KMS-11 (cell line): ENCODE measurements around the gene DAPP1.

Experiments used
- H2AFZ ChIP-seq: fragments of 200-600 bp; sonication (generic); 2 replicates; pipeline ENCODE4 v1.6.1; 2016; ENCODE audit warnings: antibody characterized with exemption, mixed run types, low read depth
- H3K27ac ChIP-seq: fragments of 200-600 bp; sonication (generic); 2 replicates; pipeline ENCODE4 v1.6.1; 2016; ENCODE audit warnings: mild to moderate bottlenecking, mixed run types
- H3K27me3 ChIP-seq: fragments of 200-600 bp; sonication (generic); 2 replicates; pipeline ENCODE4 v1.6.1; 2017; ENCODE audit warnings: mild to moderate bottlenecking, low read depth, mixed run types, moderate library complexity; ENCODE audit not compliant: insufficient read depth
- H3K36me3 ChIP-seq: fragments of 200-600 bp; sonication (generic); 2 replicates; pipeline ENCODE4 v1.6.1; 2017; ENCODE audit warnings: mild to moderate bottlenecking, mixed run types; ENCODE audit not compliant: insufficient read depth
- H3K4me1 ChIP-seq: fragments of 200-600 bp; sonication (generic); 2 replicates; pipeline ENCODE4 v1.6.1; 2016; ENCODE audit warnings: mild to moderate bottlenecking, low read depth, mixed run types; ENCODE audit not compliant: poor library complexity, severe bottlenecking
- H3K4me2 ChIP-seq: fragments of 200-600 bp; sonication (generic); 2 replicates; pipeline ENCODE4 v1.7.0; 2016; ENCODE audit warnings: mild to moderate bottlenecking, mixed run types
- H3K4me3 ChIP-seq: fragments of 200-600 bp; sonication (generic); IDR thresholded peaks from 2 replicates; pipeline ENCODE4 v1.6.1; 2017; ENCODE audit warnings: low read depth, low read length, mixed read lengths; ENCODE audit not compliant: insufficient read depth
- H3K79me2 ChIP-seq: fragments of 200-600 bp; sonication (generic); 2 replicates; pipeline ENCODE4 v1.6.1; 2016; ENCODE audit warnings: low read depth, mixed run types; ENCODE audit not compliant: insufficient read depth
- H3K9ac ChIP-seq: fragments of 200-600 bp; sonication (generic); 2 replicates; pipeline ENCODE4 v1.6.1; 2016; ENCODE audit warnings: mild to moderate bottlenecking, mixed run types
- H4K20me1 ChIP-seq: fragments of 200-600 bp; sonication (generic); 2 replicates; pipeline ENCODE4 v1.6.1; 2016; ENCODE audit warnings: mild to moderate bottlenecking, mixed run types; ENCODE audit not compliant: insufficient read depth
- TF ChIP-seq, protein P1 (sequence below): fragments of 200-600 bp; sonication (generic); conservative IDR thresholded peaks from 2 replicates; pipeline ENCODE4 v1.6.1; 2017; ENCODE audit warnings: low read depth, mild to moderate bottlenecking, antibody characterized with exemption, low read length, moderate library complexity, mixed read lengths

Gene DAPP1

DNA sequence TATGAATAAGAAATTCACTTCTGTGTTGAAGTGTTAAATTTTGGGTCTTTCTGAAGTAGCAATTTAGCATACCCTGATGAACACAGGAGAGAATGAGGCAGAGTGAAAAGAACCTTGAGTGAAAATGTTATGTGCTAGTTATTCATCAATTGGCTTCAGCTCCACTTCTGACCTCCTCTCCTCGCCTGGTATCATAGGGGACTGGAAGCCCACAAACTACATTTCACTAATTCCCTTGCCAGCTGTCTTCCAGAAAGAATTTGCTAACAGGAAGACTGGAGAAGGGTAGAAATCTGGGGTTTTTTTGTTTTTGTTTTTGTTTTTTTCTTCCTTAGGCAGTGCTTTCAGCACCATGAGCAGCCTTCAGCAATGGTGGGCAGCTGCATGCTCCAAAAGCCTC lies 5.5 kb upstream of the DAPP1 start:
- no peaks in the 10 kb centered on the region for H4K20me1 ChIP-seq
- H3K79me2 ChIP-seq = no peaks in the 10 kb centered on the region
- no peaks in the 10 kb centered on the region for H3K27me3 ChIP-seq
- no peaks in the 10 kb centered on the region for H3K36me3 ChIP-seq
- no peak overlapping the region for H3K27ac ChIP-seq
- H3K4me3 ChIP-seq = no peak overlapping the region
- no peak overlapping the region for H3K9ac ChIP-seq
- H3K4me1 ChIP-seq = no peaks in the 10 kb centered on the region
- TF ChIP-seq, protein P1, sequence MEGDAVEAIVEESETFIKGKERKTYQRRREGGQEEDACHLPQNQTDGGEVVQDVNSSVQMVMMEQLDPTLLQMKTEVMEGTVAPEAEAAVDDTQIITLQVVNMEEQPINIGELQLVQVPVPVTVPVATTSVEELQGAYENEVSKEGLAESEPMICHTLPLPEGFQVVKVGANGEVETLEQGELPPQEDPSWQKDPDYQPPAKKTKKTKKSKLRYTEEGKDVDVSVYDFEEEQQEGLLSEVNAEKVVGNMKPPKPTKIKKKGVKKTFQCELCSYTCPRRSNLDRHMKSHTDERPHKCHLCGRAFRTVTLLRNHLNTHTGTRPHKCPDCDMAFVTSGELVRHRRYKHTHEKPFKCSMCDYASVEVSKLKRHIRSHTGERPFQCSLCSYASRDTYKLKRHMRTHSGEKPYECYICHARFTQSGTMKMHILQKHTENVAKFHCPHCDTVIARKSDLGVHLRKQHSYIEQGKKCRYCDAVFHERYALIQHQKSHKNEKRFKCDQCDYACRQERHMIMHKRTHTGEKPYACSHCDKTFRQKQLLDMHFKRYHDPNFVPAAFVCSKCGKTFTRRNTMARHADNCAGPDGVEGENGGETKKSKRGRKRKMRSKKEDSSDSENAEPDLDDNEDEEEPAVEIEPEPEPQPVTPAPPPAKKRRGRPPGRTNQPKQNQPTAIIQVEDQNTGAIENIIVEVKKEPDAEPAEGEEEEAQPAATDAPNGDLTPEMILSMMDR = no peak
- no peak overlapping the region for H2AFZ ChIP-seq
- H3K4me2 ChIP-seq = no peak overlapping the region

DNA sequence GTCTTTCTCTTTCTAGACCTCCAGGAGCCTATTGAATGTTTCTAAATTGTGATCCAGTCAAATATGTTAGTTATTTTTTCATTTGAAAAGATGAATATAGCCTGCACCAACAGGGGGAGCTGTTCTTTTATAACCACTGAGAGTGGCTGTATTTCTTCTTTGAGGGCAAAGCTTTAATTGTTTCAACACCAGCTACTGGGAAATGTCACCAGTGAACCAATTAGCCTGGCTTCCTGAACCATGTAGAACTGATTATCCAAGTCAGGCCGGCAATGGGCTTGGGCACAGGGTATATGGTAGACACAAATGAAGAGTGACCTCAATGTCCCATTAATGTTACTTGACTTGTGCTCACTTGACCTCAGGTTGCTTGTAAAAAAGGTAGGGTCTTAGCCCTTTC lies 4.8 kb upstream of the DAPP1 start:
- Histone ChIP-seq H3K36me3 (no peaks in the 10 kb centered on the region), H2AFZ (no peak overlapping the region)
- TF ChIP-seq, protein P1 = peak; percentile 81

DNA sequence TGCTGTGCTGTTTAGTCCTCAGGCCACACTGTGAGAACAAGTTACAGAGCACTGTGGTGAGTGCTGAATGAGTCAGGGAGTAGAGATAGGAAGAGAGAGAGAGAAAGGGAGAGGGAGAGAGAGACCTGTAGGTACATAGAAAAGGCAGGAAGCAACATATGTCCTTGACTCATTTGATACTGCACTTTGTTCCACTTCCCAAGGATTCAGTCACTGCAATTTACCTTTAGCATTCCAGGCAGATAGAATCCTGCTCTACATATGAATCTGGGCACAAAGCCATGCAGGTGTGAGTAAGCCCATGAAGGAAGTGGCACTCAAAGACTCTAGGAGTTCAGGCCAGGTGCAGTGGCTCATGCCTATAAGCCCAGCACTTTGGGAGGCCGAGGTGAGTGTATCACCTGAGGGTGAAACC lies 1.0 kb upstream of the DAPP1 start:
- H3K9ac ChIP-seq = no peak overlapping the region
- H3K4me2 ChIP-seq = no peak overlapping the region
- no peak overlapping the region for H3K27ac ChIP-seq
- TF ChIP-seq, protein P1 = no peak
- H3K4me1 ChIP-seq = no peaks in the 10 kb centered on the region
- H3K4me3 ChIP-seq = no peak overlapping the region
- no peaks in the 10 kb centered on the region for H4K20me1 ChIP-seq
- no peak overlapping the region for H2AFZ ChIP-seq
- H3K27me3 ChIP-seq = no peaks in the 10 kb centered on the region
- no peaks in the 10 kb centered on the region for H3K79me2 ChIP-seq
- no peaks in the 10 kb centered on the region for H3K36me3 ChIP-seq

More for the DNA sequence above, 4.8 kb upstream of the DAPP1 start:
- Histone ChIP-seq H3K27ac (no peak overlapping the region), H3K4me1 (no peaks in the 10 kb centered on the region), H3K79me2 (no peaks in the 10 kb centered on the region), H3K9ac (no peak overlapping the region), H4K20me1 (no peaks in the 10 kb centered on the region), H3K4me3 (no peak overlapping the region), H3K27me3 (no peaks in the 10 kb centered on the region), H3K4me2 (no peak overlapping the region)

DNA sequence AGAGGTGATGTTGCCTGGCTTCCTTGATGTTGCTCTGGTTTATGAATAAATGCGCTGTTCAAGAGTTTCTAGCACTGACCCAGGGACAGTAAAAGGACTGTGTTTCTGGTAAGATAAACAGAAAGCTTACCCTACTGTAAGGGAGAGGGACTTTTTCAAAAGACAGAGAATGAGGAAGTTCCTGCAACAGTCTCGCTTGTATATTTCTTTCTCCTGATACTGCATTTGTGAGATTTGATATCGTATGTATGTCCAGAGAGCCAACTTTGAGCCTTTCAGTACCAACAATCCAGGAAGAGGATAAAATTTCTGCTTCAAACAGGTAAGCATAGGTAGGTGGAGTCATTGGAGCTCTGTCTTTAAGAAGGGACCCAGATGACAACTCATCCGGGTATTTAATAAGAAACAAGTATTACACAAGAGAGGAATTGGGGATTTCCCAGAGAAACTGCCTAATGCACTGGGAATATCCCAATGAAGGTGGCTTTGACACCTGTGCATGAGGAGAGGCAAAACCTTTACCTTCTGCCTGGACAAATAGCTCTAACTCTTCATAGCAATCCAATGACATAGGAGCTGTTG lies 773 bp downstream of the DAPP1 start:
- H3K4me2 ChIP-seq = no peak overlapping the region
- no peaks in the 10 kb centered on the region for H3K4me1 ChIP-seq
- TF ChIP-seq, protein P1 = no peak
- H3K79me2 ChIP-seq = no peaks in the 10 kb centered on the region
- no peaks in the 10 kb centered on the region for H3K36me3 ChIP-seq
- no peak overlapping the region for H3K27ac ChIP-seq
- no peak overlapping the region for H3K9ac ChIP-seq
- no peak overlapping the region for H2AFZ ChIP-seq
- no peak overlapping the region for H3K4me3 ChIP-seq
- no peaks in the 10 kb centered on the region for H4K20me1 ChIP-seq
- H3K27me3 ChIP-seq = no peaks in the 10 kb centered on the region
